A549 (cell line): ENCODE data around the gene MCOLN1. TPM values are rescaled to one million over a fixed set of nuclear protein-coding genes. Genes with fewer than 3 reads are reported as not detected.

ENCODE experiments used
- ATAC-seq, 2 experiments: fragments of 200-7000 bp in 1 of 2; fragments of >200 bp in 1 of 2; cut with Nextera tagmentation in 1 of 2; cut with Tn5 transposase in 1 of 2; 3 replicates each; pipeline versions ENCODE4 v1.8.0 to v1.9.1; 2018 to 2020; ENCODE audit warnings: mild to moderate bottlenecking in 1 of 2, moderate library complexity in 1 of 2
- CTCF ChIA-PET: fragments of 300-600 bp; sonication (Branson Sonifier 250); formaldehyde crosslinking; extraction: SDS; loops from one replicate; lab custom pipeline; 2021; ENCODE audit warnings: antibody characterized with exemption, inconsistent platforms; lab: Yijun Ruan, JAX
- POLR2A ChIA-PET: fragments of 350-600 bp; formaldehyde crosslinking; extraction: SDS; loops from one replicate; lab custom pipeline; 2021; ENCODE audit warnings: antibody characterized with exemption, inconsistent platforms; lab: Yijun Ruan, JAX
- DNase-seq, 2 experiments: peaks; one replicate each; pipeline versions ENCODE4 v3.0.0 to v3.0.0-alpha.2; 2011 to 2016; ENCODE audit warnings: low read depth in 1 of 2, low spot score in 1 of 2
- FAIRE-seq: peaks from 2 replicates; lab custom pipeline; 2011; peaks lifted over from hg19 to GRCh38; lab: Jason Lieb, UNC
- H3K27ac ChIP-seq, 2 experiments: fragments of >200 bp; sonication (Bioruptor Twin); formaldehyde crosslinking; 3 replicates each; pipeline ENCODE4 v1.5.1; 2016 to 2017
- H3K4me1 ChIP-seq: fragments of >200 bp; sonication (Bioruptor Twin); formaldehyde crosslinking; 3 replicates; pipeline ENCODE4 v1.6.1; 2016
- H3K4me2 ChIP-seq: fragments of >200 bp; sonication (Bioruptor Twin); formaldehyde crosslinking; 3 replicates; pipeline ENCODE4 v1.6.1; 2016
- H3K4me3 ChIP-seq: fragments of >200 bp; sonication (Bioruptor Twin); formaldehyde crosslinking; 3 replicates; pipeline ENCODE4 v1.5.1; 2016
- H3K9me3 ChIP-seq: fragments of >200 bp; sonication (Bioruptor Twin); formaldehyde crosslinking; 3 replicates; pipeline ENCODE4 v1.6.1; 2016
- CBX8 ChIP-seq: fragments of 200-600 bp; sonication (generic); IDR thresholded peaks from 2 replicates; pipeline ENCODE4 v1.6.1; 2016
- CHD4 ChIP-seq: fragments of 200-600 bp; sonication (generic); IDR thresholded peaks from 2 replicates; pipeline ENCODE4 v1.6.1; 2016; ENCODE audit warnings: antibody characterized with exemption, mild to moderate bottlenecking, borderline replicate concordance
- EHF ChIP-seq: fragments of 250-450 bp; sonication (Bioruptor Pico); IDR thresholded peaks from 2 replicates; pipeline ENCODE4 v1.5.0; 2020; ENCODE audit warnings: mild to moderate bottlenecking
- FOSL2 ChIP-seq, 2 experiments: fragments of 450-650 bp in 1 of 2; fragments of >200 bp in 1 of 2; sonication (Bioruptor Twin) in 1 of 2; formaldehyde crosslinking; IDR thresholded peaks; 2 replicates each; pipeline versions ENCODE4 v1.5.0 to v1.6.1; 2016 to 2020; ENCODE audit warnings: mild to moderate bottlenecking in 1 of 2, moderate library complexity in 1 of 2
- GATA3 ChIP-seq: IDR thresholded peaks from 2 replicates; pipeline ENCODE4 v1.6.1; 2012; ENCODE audit warnings: borderline replicate concordance
- HEYL ChIP-seq: fragments of 250-450 bp; sonication (Bioruptor Pico); IDR thresholded peaks from 2 replicates; pipeline ENCODE4 v1.8.0; 2021; ENCODE audit warnings: mild to moderate bottlenecking, moderate library complexity
- HOXA7 ChIP-seq: fragments of 250-450 bp; sonication (Bioruptor Pico); IDR thresholded peaks from 2 replicates; pipeline ENCODE4 v1.5.0; 2020; ENCODE audit warnings: mild to moderate bottlenecking, moderate library complexity
- HOXB13 ChIP-seq: fragments of 250-450 bp; sonication (Bioruptor Pico); IDR thresholded peaks from 2 replicates; pipeline ENCODE4 v1.5.0; 2020; ENCODE audit warnings: low read depth, mild to moderate bottlenecking, moderate library complexity
- HOXB5 ChIP-seq: fragments of 250-450 bp; sonication (Bioruptor Pico); IDR thresholded peaks from 2 replicates; pipeline ENCODE4 v1.5.0; 2020; ENCODE audit warnings: mild to moderate bottlenecking, moderate library complexity
- JUNB ChIP-seq: fragments of >200 bp; sonication (Bioruptor Twin); formaldehyde crosslinking; IDR thresholded peaks from 2 replicates; pipeline ENCODE4 v1.6.1; 2016
- KDM1A ChIP-seq: fragments of 200-600 bp; sonication (generic); IDR thresholded peaks from 2 replicates; pipeline ENCODE4 v1.6.1; 2016; ENCODE audit warnings: low read depth, mild to moderate bottlenecking
- MAX ChIP-seq: IDR thresholded peaks from 2 replicates; pipeline ENCODE4 v1.6.1; 2012
- MYC ChIP-seq: IDR thresholded peaks from 2 replicates; pipeline ENCODE4 v1.6.1; 2012; ENCODE audit warnings: mild to moderate bottlenecking, inconsistent platforms, low read length, improper control_type of control experiment, borderline replicate concordance
- NFE2L2 ChIP-seq: fragments of 150-350 bp; conservative IDR thresholded peaks from 2 replicates; pipeline ENCODE4 v1.6.1; 2014; ENCODE audit warnings: low read length
- POLR2AphosphoS2 ChIP-seq: conservative IDR thresholded peaks from 2 replicates; pipeline ENCODE4 v1.6.1; 2012; ENCODE audit warnings: low read length, improper control_type of control experiment, inconsistent platforms
- RARB ChIP-seq: fragments of 250-450 bp; sonication (Bioruptor Pico); IDR thresholded peaks from 2 replicates; pipeline ENCODE4 v1.8.0; 2021; ENCODE audit warnings: mild to moderate bottlenecking, moderate library complexity
- REST ChIP-seq: fragments of 200-600 bp; sonication (generic); IDR thresholded peaks from 2 replicates; pipeline ENCODE4 v1.6.1; 2016; ENCODE audit warnings: antibody characterized with exemption, mild to moderate bottlenecking, moderate library complexity
- RNF2 ChIP-seq: fragments of 200-600 bp; sonication (generic); IDR thresholded peaks from 2 replicates; pipeline ENCODE4 v1.6.1; 2016; ENCODE audit warnings: low read depth, mild to moderate bottlenecking, antibody characterized with exemption, moderate library complexity, borderline replicate concordance
- SREBF2 ChIP-seq: fragments of 450-650 bp; IDR thresholded peaks from 2 replicates; pipeline ENCODE4 v1.6.1; 2014; ENCODE audit warnings: mild to moderate bottlenecking, moderate library complexity
- TFCP2L1 ChIP-seq: fragments of 250-450 bp; sonication (Bioruptor Pico); IDR thresholded peaks from 2 replicates; pipeline ENCODE4 v1.5.0; 2021; ENCODE audit warnings: mild to moderate bottlenecking
- USF2 ChIP-seq: fragments of 450-650 bp; IDR thresholded peaks from 2 replicates; pipeline ENCODE4 v1.6.1; 2014; ENCODE audit warnings: antibody characterized with exemption
- ZNF302 ChIP-seq: fragments of 250-450 bp; sonication (Bioruptor Pico); IDR thresholded peaks from 2 replicates; pipeline ENCODE4 v1.9.0; 2021; ENCODE audit warnings: inconsistent platforms, mild to moderate bottlenecking, moderate library complexity
- WGBS: methylation state at CpG from one replicate; pipeline ENCODE4 v1.1.6; 2017; ENCODE audit errors: missing lambda C conversion rate; 5-methylcytosine and 5-hydroxymethylcytosine counted together
- polyA plus RNA-seq, 4 experiments: library from polyadenylated mRNA; depleted of rRNA in 3 of 4; stranded (reverse); fragments of >200 nt; fragmentation: RNase III in 1 of 4; extraction: RNeasy Plus Mini Kit Qiagen cat#74134 plus additional on column Dnase treatment in 1 of 4; gene quantifications; 2 replicates in 3 of 4; 3 replicates in 1 of 4; pipeline ENCODE4 v1.2.3, GENCODE V29; 2011 to 2017
- TF ChIP-seq, protein P1 (sequence below): fragments of 250-450 bp; sonication (Bioruptor Pico); IDR thresholded peaks from 2 replicates; pipeline ENCODE4 v1.5.0; 2020; ENCODE audit warnings: low read depth, mild to moderate bottlenecking, moderate library complexity
- TF ChIP-seq, protein P2 (sequence below): fragments of 150-350 bp; IDR thresholded peaks from 2 replicates; pipeline ENCODE4 v1.6.1; 2014; ENCODE audit warnings: low read depth, mild to moderate bottlenecking, low read length
- TF ChIP-seq, protein P3 (sequence below): fragments of >200 bp; sonication (Bioruptor Twin); formaldehyde crosslinking; IDR thresholded peaks from 2 replicates; pipeline ENCODE4 v1.6.1; 2016

The MCOLN1 gene
- polyA plus RNA-seq, 2 of the 4 experiments (the other 2 are of a cell fraction) = 13.1 to 13.4 TPM

- H3K4me2 ChIP-seq = no peak overlapping the region
- ChIA-PET POLR2A (no interaction called here), CTCF (interaction anchor here (0.7 kb wide), 1 partner anchor 47 kb away, joined by 3 read pairs; no protein-coding TSS in a partner anchor)
- H3K4me3 ChIP-seq = no peak overlapping the region
- no peak for ATAC-seq
- no peak for TF ChIP-seq USF2
- TF ChIP-seq CBX8 = no peak
- no peak for TF ChIP-seq GATA3
- no peak for TF ChIP-seq ZNF302 (CRISPR knock-in tag)
- TF ChIP-seq HOXB5 (CRISPR knock-in tag) = no peak
- TF ChIP-seq POLR2AphosphoS2 = no peak
- TF ChIP-seq CHD4 = no peak
- TF ChIP-seq, protein P1, sequence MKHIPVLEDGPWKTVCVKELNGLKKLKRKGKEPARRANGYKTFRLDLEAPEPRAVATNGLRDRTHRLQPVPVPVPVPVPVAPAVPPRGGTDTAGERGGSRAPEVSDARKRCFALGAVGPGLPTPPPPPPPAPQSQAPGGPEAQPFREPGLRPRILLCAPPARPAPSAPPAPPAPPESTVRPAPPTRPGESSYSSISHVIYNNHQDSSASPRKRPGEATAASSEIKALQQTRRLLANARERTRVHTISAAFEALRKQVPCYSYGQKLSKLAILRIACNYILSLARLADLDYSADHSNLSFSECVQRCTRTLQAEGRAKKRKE = no peak
- TF ChIP-seq TFCP2L1 (CRISPR knock-in tag) = no peak
- TF ChIP-seq HOXA7 (CRISPR knock-in tag) = no peak
- no peak for TF ChIP-seq EHF (CRISPR knock-in tag)
- no peak for TF ChIP-seq MAX
- TF ChIP-seq HOXB13 (CRISPR knock-in tag) = no peak
- TF ChIP-seq KDM1A = no peak
- no peak for TF ChIP-seq JUNB
- TF ChIP-seq HEYL (CRISPR knock-in tag) = no peak
- TF ChIP-seq SREBF2 = no peak
- TF ChIP-seq FOSL2 (IDR thresholded peaks at IDR 0.05) = no peak
- TF ChIP-seq FOSL2 (CRISPR knock-in tag; IDR thresholded peaks at IDR 0.05) = no peak
- TF ChIP-seq, protein P2, sequence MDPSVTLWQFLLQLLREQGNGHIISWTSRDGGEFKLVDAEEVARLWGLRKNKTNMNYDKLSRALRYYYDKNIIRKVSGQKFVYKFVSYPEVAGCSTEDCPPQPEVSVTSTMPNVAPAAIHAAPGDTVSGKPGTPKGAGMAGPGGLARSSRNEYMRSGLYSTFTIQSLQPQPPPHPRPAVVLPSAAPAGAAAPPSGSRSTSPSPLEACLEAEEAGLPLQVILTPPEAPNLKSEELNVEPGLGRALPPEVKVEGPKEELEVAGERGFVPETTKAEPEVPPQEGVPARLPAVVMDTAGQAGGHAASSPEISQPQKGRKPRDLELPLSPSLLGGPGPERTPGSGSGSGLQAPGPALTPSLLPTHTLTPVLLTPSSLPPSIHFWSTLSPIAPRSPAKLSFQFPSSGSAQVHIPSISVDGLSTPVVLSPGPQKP = no peak
- no peak for TF ChIP-seq NFE2L2
- no peak for FAIRE-seq
- DNase-seq = no peak
- no peaks in the 10 kb centered on the region for H3K9me3 ChIP-seq
- H3K27ac ChIP-seq = no peak overlapping the region
- 85% methylated on average over 11 of the region's 11 CpGs for WGBS
- H3K4me1 ChIP-seq = peaks cover 7% of the 10 kb centered on the region
Measured at GRCh38 chr19:7492558-7492957, 29.9 kb upstream of the MCOLN1 start.

- Histone ChIP-seq H3K27ac (no peak overlapping the region), H3K4me1 (peaks cover 1% of the 10 kb centered on the region), H3K4me3 (no peak overlapping the region), H3K4me2 (no peak overlapping the region), H3K9me3 (no peaks in the 10 kb centered on the region)
- TF ChIP-seq, protein P3, sequence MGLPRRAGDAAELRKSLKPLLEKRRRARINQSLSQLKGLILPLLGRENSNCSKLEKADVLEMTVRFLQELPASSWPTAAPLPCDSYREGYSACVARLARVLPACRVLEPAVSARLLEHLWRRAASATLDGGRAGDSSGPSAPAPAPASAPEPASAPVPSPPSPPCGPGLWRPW = no peak
- TF ChIP-seq MYC (no peak), REST (no peak), GATA3 (no peak), RNF2 (no peak), FOSL2 (IDR thresholded peaks at IDR 0.05) (no peak), FOSL2 (CRISPR knock-in tag; IDR thresholded peaks at IDR 0.05) (no peak), RARB (CRISPR knock-in tag) (no peak), SREBF2 (no peak), POLR2AphosphoS2 (no peak)
- WGBS = 75% methylated on average over 13 of the region's 13 CpGs
- ATAC-seq = peak; percentile 35 to 54; a peak in 3 of 6 replicates
- FAIRE-seq = no peak
- no peak for DNase-seq
- POLR2A ChIA-PET = interaction anchor here (0.7 kb wide), 1 partner anchor 9 kb away, joined by 11 read pairs; no protein-coding TSS in a partner anchor
- CTCF ChIA-PET = interaction anchor here (1.6 kb wide), 1 partner anchor 140 kb away, joined by 4 read pairs; no protein-coding TSS in a partner anchor
Measured at GRCh38 chr19:7494416-7495098, 27.9 kb upstream of the MCOLN1 start.
